GM12874 (cell line): ENCODE measurements around the gene SOX13.

Experiments used
- CTCF ChIP-seq: IDR thresholded peaks from 2 replicates; pipeline ENCODE4 v1.5.1; 2011; ENCODE audit warnings: low read depth, mild to moderate bottlenecking, control low read depth, low read length, moderate library complexity; ENCODE audit not compliant: insufficient read depth

Gene SOX13

GRCh38 chr1:204114606-204115005, 41.7 kb downstream of the SOX13 start:
- TF ChIP-seq CTCF = no peak

GRCh38 chr1:204115116-204115515, 42.2 kb downstream of the SOX13 start:
- no peak for TF ChIP-seq CTCF

- TF ChIP-seq CTCF = no peak
Observed at GRCh38 chr1:204116539-204116938, 43.6 kb downstream of the SOX13 start.

- no peak for TF ChIP-seq CTCF
Observed at GRCh38 chr1:204121840-204122555, 49.1 kb downstream of the SOX13 start.

GRCh38 chr1:204123376-204123775, 50.5 kb downstream of the SOX13 start:
- TF ChIP-seq CTCF = peak; percentile 33; the same call in 1 of the 2 replicates

- no peak for TF ChIP-seq CTCF
Observed at GRCh38 chr1:204124639-204125038, 51.7 kb downstream of the SOX13 start.

GRCh38 chr1:204125759-204126351, 52.9 kb downstream of the SOX13 start:
- TF ChIP-seq CTCF = no peak
